Esophagus (tissue), 2 donors: ENCODE results near the gene ZDHHC20. TPM values are rescaled to one million over a fixed set of nuclear protein-coding genes. Genes with fewer than 3 reads are reported as not detected.
"Not testable (repeated sequence)": the region's sequence is repeated elsewhere in the genome, so short reads cannot be mapped to it uniquely, and the experiment has no call there.

Experiments used
- H3K27ac ChIP-seq, 2 donors: one replicate each; pipeline ENCODE4 v1.5.1; 2013; ENCODE audit warnings: low read depth in 2 of 2, mild to moderate bottlenecking in 2 of 2, inconsistent platforms in 1 of 2, low read length in 1 of 2, moderate library complexity in 1 of 2
- H3K27me3 ChIP-seq, 2 donors: one replicate each; pipeline ENCODE4 v1.6.1; 2013; ENCODE audit warnings: low read length in 2 of 2, control low read depth in 1 of 2, mild to moderate bottlenecking in 1 of 2; ENCODE audit not compliant: insufficient read depth in 2 of 2, control insufficient read depth in 1 of 2
- H3K36me3 ChIP-seq, 2 donors: one replicate each; pipeline ENCODE4 v1.6.1; 2013; ENCODE audit warnings: low read length in 1 of 2; ENCODE audit not compliant: control insufficient read depth in 2 of 2, insufficient read depth in 2 of 2
- H3K4me1 ChIP-seq, 2 donors: one replicate each; pipeline ENCODE4 v1.6.1; 2013; ENCODE audit warnings: low read length in 1 of 2; ENCODE audit not compliant: control insufficient read depth in 2 of 2, insufficient read depth in 2 of 2
- H3K4me3 ChIP-seq, 2 donors: one replicate each; pipeline ENCODE4 v1.5.1; 2013; ENCODE audit warnings: low read length in 2 of 2, mild to moderate bottlenecking in 2 of 2, low read depth in 1 of 2, moderate library complexity in 1 of 2
- H3K9me3 ChIP-seq, 2 donors: one replicate each; pipeline ENCODE4 v1.6.1; 2013; ENCODE audit warnings: mild to moderate bottlenecking in 2 of 2, low read depth in 1 of 2, low read length in 1 of 2, moderate library complexity in 1 of 2; ENCODE audit not compliant: control insufficient read depth in 2 of 2, insufficient read depth in 1 of 2
- WGBS, 2 donors: extraction: QIAGEN DNeasy Blood & Tissue Kit; methylation state at CpG; one replicate each; pipeline ENCODE4 v1.1.7; 2013; 5-methylcytosine and 5-hydroxymethylcytosine counted together
- polyA plus RNA-seq, 2 donors: library from polyadenylated mRNA; stranded (reverse); fragments of 200-250 nt; gene quantifications; one replicate each; pipeline ENCODE4 v1.2.3, GENCODE V29; 2013
- donor health status: healthy with polysubstance abuse.
- donor health status: Bipolar disorder and iron deficiency.

Gene ZDHHC20
- polyA plus RNA-seq, 2 donors = 20.3 to 27.9 TPM

DNA sequence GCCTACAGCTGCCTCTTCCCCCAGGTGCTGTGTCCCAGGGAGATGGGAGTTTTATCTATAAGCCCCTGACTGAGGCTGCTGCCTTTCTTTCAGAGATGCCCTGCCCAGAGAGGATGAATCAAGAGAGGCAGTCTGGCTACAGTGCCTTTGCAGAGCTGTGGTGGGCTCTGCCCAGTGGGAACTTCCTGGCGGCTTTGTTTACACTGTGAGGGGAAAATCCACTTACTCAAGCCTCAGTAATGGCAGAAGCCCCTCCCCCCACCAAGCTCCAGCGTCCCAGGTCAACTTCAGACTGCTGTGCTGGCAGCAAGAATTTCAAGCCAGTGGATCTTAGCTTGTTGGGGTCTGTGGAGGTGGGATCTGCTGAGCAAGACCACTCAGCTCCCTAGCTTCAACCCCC is 48.6 kb downstream of the ZDHHC20 start:
- not testable (repeated sequence) for H3K4me1 ChIP-seq, H3K27ac ChIP-seq, H3K27me3 ChIP-seq, H3K4me3 ChIP-seq, H3K36me3 ChIP-seq, H3K9me3 ChIP-seq
- WGBS, 2 donors = 54 to 62% methylated on average over 2 of the region's 2 CpGs

DNA sequence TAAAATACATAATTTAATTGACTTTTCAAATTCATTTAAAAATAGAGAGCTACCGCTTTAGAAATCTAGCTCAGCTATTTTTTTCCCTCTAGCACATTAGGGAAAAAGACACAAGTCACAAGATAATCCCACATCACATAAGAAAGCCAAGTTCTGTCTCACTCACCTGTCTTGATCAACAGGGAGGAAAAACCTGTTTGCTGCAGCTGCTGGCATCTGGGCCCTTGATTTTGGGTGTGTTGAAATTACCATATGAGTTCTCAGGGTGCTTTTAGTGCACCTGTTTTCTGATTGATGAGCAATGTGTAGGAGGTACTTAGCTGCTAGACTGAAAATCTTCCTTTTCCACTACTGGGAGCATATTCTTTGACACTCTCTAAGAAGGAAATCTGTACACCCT is 53.8 kb downstream of the ZDHHC20 start:
- Histone ChIP-seq H3K36me3 (no peaks in the 10 kb centered on the region), H3K4me1 (no peaks in the 10 kb centered on the region), H3K27ac (no peak overlapping the region), H3K9me3 (no peaks in the 10 kb centered on the region), H3K27me3 (no peaks in the 10 kb centered on the region), H3K4me3 (no peak overlapping the region)
- 50 to 80% methylated on average over 1 of the region's 1 CpG for WGBS, 2 donors

DNA sequence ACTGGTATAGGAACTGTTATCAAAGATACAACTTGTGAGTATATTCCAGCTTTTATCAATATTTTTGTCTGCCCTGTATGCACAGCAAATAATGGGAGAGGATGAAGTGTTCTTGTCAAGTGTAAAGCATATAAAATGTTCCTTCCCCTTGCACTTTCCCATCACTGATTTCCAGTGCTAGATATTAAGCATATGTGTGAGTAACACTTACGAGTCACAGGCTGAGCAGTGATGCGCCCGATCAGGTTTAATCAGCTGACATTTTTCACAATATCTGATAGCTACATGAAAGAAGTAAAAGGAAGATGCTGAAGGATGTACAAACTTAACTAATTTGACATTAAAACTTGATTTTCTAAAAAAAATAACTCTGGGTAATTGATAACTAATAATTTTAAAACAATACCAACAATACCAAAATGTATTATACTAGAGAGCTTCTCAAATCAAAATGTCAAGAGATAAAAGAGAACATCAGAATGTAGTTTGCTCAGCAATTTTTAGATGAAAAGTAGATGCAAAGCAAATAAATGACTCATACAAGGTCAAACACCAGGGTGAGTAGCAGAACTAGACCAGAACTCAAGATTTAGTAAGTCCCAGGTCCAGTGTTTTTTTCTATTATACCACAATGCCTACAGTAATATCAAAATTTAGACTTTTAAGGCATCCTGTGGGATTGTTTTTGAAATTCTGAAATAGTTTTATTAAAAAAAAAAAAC is 56.4 kb downstream of the ZDHHC20 start:
- no peak overlapping the region for H3K27ac ChIP-seq
- H3K4me3 ChIP-seq = no peak overlapping the region
- no peaks in the 10 kb centered on the region for H3K4me1 ChIP-seq
- H3K27me3 ChIP-seq = no peaks in the 10 kb centered on the region
- no peaks in the 10 kb centered on the region for H3K36me3 ChIP-seq
- H3K9me3 ChIP-seq = no peaks in the 10 kb centered on the region
- WGBS, 2 donors = 71 to 91% methylated on average over 3 of the region's 3 CpGs

DNA sequence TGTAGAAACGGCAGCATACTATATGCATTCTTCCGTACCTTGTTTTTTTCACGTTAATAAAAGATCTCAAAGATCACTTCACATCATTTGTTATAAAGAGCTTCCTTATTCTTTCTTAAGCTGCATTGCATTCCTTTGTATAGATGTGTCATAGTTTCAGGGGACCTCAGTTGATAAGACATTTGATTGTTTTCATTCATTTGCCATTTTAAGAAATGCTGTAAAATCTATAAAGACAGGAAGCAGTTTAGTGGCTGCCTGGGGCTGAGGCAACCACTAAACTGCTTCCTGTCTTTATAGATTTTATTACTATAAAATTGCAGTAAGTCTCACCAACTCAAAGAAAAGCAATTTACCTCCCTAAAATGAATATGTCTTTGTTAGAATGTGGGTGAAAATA is 59.4 kb downstream of the ZDHHC20 start:
- Histone ChIP-seq H3K27me3 (no peaks in the 10 kb centered on the region), H3K27ac (no peak overlapping the region), H3K36me3 (peaks cover 0 to 3% of the 10 kb centered on the region in 2 donors), H3K9me3 (no peaks in the 10 kb centered on the region), H3K4me3 (no peak overlapping the region), H3K4me1 (no peaks in the 10 kb centered on the region)
- 71 to 76% methylated on average over 3 of the region's 3 CpGs for WGBS, 2 donors

DNA sequence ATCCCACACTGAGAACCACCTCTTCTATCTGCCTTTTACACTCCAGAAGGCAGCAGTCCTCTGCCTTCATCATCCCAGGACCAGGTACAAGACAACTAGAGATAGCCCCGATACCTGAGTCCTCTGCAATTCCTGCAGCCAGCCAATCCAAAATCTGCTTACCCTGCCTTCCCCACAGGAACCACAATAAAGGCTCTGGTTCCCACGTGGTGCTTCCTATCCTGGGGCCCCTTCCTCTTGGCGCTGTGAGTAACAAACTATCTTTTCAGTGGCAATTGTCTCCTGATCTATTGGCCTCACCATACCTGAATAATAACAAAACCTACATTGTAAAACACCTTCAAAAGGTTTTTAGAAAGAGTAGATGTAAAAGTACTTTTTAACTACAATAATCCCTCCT is 63.1 kb downstream of the ZDHHC20 start:
- Histone ChIP-seq H3K27ac (no peak overlapping the region), H3K36me3 (peaks cover 0 to 3% of the 10 kb centered on the region in 2 donors)
- WGBS, 2 donors = 73 to 78% methylated on average over 3 of the region's 3 CpGs

DNA sequence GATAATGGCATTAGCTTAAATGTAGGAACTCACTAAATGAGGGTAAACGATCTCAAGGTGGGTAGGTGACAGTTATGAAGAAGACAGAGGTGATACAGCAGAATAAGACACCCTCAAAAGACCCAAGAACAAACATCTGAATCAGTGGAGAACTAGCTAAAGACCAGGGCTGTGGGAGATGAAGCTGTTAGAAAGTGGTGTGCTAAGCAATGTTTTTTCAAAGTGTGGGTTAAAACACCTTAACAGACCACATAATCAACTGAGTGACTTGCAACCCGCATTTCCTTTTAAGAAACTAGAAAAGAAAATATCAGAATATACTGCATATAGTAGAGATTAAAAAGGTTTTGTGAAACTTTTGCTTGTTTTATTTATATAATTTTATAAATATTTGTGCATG is 70.0 kb downstream of the ZDHHC20 start:
- no peak overlapping the region for H3K27ac ChIP-seq
- H3K4me3 ChIP-seq = no peak overlapping the region
- 85 to 88% methylated on average over 2 of the region's 2 CpGs for WGBS, 2 donors
- no peaks in the 10 kb centered on the region for H3K9me3 ChIP-seq
- H3K27me3 ChIP-seq = no peaks in the 10 kb centered on the region
- H3K4me1 ChIP-seq = no peaks in the 10 kb centered on the region
- peaks cover 0 to 4% of the 10 kb centered on the region in 2 donors for H3K36me3 ChIP-seq

More for the DNA sequence above, 63.1 kb downstream of the ZDHHC20 start:
- Histone ChIP-seq H3K4me3 (no peak overlapping the region), H3K4me1 (no peaks in the 10 kb centered on the region), H3K27me3 (no peaks in the 10 kb centered on the region), H3K9me3 (no peaks in the 10 kb centered on the region)

DNA sequence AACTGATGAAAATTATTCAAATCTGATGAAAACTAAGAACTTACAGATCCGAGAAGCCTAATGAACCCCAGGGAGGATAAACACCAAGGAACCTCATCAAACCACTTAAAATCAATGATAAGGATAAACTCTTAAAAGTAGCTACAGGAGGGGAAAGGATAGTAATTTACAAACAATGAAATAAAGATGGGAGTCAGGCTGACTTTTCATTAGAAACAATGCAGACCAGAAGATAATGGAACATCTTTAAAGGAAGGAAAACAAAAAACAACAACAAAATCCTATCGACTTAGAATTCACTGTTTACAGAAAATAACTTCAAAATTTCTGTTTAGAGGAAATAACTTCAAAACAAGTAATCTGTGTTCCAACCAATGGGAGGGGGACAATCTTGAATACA is 73.4 kb downstream of the ZDHHC20 start:
- WGBS, 2 donors = 95 to 98% methylated on average over 2 of the region's 2 CpGs
- Histone ChIP-seq H3K27me3 (no peaks in the 10 kb centered on the region), H3K4me3 (no peak overlapping the region), H3K4me1 (no peaks in the 10 kb centered on the region), H3K36me3 (peaks cover 0 to 8% of the 10 kb centered on the region in 2 donors), H3K9me3 (no peaks in the 10 kb centered on the region), H3K27ac (no peak overlapping the region)

DNA sequence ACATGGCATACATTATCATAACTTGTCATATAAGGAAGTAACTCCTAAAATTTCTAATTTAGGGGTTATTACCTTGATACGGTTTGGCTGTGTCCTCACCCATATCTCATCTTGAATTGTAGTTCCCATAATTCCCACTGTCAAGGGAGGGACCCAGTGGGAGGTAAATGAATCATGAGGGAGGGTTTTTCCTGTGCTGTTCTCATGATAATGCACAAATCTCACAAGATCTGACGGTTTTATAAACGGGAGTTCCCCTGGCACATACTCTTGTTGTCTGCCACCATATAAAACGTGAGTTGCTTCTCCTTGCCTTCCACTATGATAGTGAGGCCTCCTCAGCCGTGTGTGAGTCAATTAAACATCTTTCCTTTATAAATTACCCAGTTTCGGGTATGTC is 76.0 kb downstream of the ZDHHC20 start:
- H3K4me1 ChIP-seq = no peaks in the 10 kb centered on the region
- no peak overlapping the region for H3K4me3 ChIP-seq
- H3K27ac ChIP-seq = no peak overlapping the region
- H3K9me3 ChIP-seq = no peaks in the 10 kb centered on the region
- peaks cover 0 to 4% of the 10 kb centered on the region in 2 donors for H3K36me3 ChIP-seq
- WGBS, 2 donors = 84 to 86% methylated on average over 6 of the region's 6 CpGs
- H3K27me3 ChIP-seq = no peaks in the 10 kb centered on the region

DNA sequence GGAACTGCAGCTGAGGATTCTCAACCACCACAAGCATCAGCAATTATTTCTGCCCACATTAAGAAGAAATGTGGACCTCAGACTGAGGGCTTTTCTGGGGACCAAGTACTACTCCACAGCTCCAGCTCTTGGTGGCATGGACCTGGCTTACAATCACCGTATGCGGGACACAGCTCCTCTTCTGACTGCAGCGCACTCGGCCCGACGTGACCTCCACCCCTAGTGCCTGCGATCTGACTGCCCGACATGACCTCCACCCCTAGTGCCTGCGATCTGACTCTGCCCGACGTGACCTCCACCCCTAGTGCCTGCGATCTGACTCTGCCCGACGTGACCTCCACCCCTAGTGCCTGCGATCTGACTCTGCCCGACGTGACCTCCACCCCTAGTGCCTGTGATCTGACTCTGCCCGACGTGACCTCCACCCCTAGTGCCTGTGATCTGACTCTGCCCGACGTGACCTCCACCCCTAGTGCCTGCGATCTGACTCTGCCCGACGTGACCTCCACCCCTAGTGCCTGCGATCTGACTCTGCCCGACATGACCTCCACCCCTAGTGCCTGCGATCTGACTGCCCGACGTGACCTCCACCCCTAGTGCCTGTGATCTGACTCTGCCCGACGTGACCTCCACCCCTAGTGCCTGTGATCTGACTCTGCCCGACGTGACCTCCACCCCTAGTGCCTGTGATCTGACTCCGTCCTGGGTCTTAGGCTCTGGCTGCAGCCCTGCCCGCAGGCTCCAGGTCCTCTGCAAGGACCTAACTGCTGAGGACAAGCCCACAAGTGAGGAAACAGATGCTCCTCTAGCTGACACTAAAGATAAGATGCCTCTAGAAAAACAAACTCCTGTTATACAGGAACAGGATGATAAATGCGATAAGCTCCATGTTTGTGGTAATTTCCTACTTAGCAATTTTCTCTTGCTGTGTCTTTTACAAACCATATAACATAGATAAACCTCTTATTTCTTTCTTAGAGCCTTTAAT is 81.8 kb downstream of the ZDHHC20 start:
- not testable (repeated sequence) for H3K36me3 ChIP-seq, H3K9me3 ChIP-seq, H3K27ac ChIP-seq

More for the DNA sequence above, 81.8 kb downstream of the ZDHHC20 start:
- not testable (repeated sequence) for H3K27me3 ChIP-seq, H3K4me1 ChIP-seq, H3K4me3 ChIP-seq
- 90 to 93% methylated on average over 35 to 36 of the region's 36 CpGs for WGBS, 2 donors
